Cardiac fibroblast (primary cell): ENCODE results near the gene AVPR2.

Source experiments
- DNase-seq, 2 donors: peaks; one replicate each; pipeline versions ENCODE4 v3.0.0 to v3.0.0-alpha.2; 2010; ENCODE audit warnings: low read depth in 2 of 2
- H3K4me3 ChIP-seq, 2 donors: replicated peaks in 1 of 2; 1 replicate in 1 of 2; 2 replicates in 1 of 2; pipeline ENCODE4 v1.5.1; 2011; ENCODE audit warnings: low read depth in 2 of 2, low read length in 2 of 2, mild to moderate bottlenecking in 2 of 2, moderate library complexity in 1 of 2
- CTCF ChIP-seq: IDR thresholded peaks from one replicate; pipeline ENCODE4 v1.5.1; 2011; ENCODE audit warnings: low read depth, mild to moderate bottlenecking, low read length, inconsistent platforms

AVPR2 gene

GRCh38 chrX:153944800-153945150 is 40.3 kb downstream of the AVPR2 start:
- TF ChIP-seq CTCF: no peak
- H3K4me3 ChIP-seq: no peak overlapping the region
- no peak for DNase-seq

- TF ChIP-seq CTCF: no peak
- no peak for DNase-seq
- H3K4me3 ChIP-seq: no peak overlapping the region
Measured at GRCh38 chrX:153945956-153946943, 41.8 kb downstream of the AVPR2 start.

- TF ChIP-seq CTCF: peak; percentile 88
- no peak overlapping the region for H3K4me3 ChIP-seq
- peak; percentile 81 to 85 for DNase-seq
Measured at GRCh38 chrX:153947009-153947769, 42.7 kb downstream of the AVPR2 start.

- H3K4me3 ChIP-seq: no peak overlapping the region
- TF ChIP-seq CTCF: no peak
- DNase-seq: no peak
Measured at GRCh38 chrX:153948002-153948466, 43.6 kb downstream of the AVPR2 start.

- no peak for DNase-seq
- no peak overlapping the region for H3K4me3 ChIP-seq
- TF ChIP-seq CTCF: no peak
Measured at GRCh38 chrX:153948847-153949805, 44.7 kb downstream of the AVPR2 start.

GRCh38 chrX:153950127-153950526 is 45.7 kb downstream of the AVPR2 start:
- H3K4me3 ChIP-seq: no peak overlapping the region
- TF ChIP-seq CTCF: no peak
- no peak for DNase-seq
